ENCODE measurements around the gene PATZ1.

PATZ1 gene

GRCh38 chr22:31305194-31305593 lies 41.0 kb downstream of the PATZ1 start:
- no peak for DNase-seq

- DNase-seq: no peak
Observed at GRCh38 chr22:31302537-31302936, 43.6 kb downstream of the PATZ1 start.

GRCh38 chr22:31302006-31302405 lies 44.1 kb downstream of the PATZ1 start:
- no peak for DNase-seq

DNA sequence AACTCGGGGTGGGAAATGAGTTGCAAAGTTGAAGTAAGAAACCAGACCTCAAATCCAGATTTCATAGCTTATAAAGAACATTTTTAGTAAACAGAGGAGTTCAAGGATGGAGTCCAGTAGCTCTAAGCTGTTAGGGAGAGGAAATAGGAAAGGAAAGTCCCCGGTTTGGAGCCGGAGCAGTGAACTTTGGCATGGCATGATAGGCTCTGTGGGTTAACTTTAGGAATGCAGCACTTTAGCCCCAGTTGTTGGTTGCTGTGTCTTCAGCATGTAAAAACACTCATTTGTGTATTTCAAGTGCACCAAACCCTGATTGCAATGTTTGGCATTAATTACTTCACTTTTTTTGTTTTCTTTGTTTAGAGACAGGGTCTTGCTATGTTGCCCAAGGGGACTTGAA lies 45.2 kb downstream of the PATZ1 start:
- DNase-seq: no peak

DNA sequence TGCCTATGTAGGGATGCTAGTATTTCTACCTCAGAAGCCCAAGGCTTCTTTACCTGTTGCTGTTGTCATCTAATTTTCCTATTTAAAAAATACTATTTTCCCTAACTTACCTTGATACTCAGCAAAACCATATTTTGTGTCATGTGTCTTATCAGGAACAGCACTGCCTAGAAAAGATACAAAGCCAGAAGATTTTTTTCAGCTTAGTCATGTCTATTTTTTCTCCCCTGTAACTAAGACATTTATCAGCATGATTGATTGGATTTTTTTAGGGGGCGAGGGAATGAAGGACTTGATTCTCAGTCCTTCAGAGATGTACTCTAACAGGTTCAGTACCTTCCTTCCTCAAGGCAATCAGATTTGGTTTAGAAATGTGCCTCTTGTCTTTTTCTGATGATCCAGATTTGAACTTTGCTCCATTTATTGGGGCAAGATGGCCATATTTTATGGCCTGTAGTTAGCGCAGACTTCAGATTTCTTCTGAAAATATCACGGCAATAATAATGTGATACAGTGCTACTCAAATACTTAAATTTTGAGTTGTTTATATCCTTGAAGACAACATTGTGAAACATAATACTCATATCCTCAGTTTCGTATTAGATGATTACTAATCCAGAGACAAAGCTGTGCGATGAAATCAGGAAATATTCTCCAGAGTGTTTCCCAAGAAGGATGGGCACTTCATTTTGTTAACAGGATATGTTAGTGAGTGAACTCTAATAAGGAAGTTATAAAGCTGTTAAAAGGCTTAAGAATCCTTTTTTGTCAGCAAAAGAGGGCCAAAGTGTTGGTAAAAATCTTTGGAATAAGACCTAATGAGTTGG lies 50.1 kb downstream of the PATZ1 start:
- DNase-seq: no peak

GRCh38 chr22:31295360-31295759 lies 50.8 kb downstream of the PATZ1 start:
- DNase-seq: no peak

GRCh38 chr22:31292236-31292989 lies 53.7 kb downstream of the PATZ1 start, which contains the start of gene PIK3IP1:
PIK3IP1 (minus strand) TSS chr22:31292488; CDS start chr22:31292344, 144 bp downstream.
- DNase-seq: peak; percentile 67

- DNase-seq: no peak
Observed at GRCh38 chr22:31291481-31292235, 54.5 kb downstream of the PATZ1 start.

GRCh38 chr22:31290494-31291471 lies 55.4 kb downstream of the PATZ1 start:
- DNase-seq: peak; percentile 64

- peak; percentile 30 for DNase-seq
Observed at GRCh38 chr22:31289344-31289743, 56.8 kb downstream of the PATZ1 start.

DNA sequence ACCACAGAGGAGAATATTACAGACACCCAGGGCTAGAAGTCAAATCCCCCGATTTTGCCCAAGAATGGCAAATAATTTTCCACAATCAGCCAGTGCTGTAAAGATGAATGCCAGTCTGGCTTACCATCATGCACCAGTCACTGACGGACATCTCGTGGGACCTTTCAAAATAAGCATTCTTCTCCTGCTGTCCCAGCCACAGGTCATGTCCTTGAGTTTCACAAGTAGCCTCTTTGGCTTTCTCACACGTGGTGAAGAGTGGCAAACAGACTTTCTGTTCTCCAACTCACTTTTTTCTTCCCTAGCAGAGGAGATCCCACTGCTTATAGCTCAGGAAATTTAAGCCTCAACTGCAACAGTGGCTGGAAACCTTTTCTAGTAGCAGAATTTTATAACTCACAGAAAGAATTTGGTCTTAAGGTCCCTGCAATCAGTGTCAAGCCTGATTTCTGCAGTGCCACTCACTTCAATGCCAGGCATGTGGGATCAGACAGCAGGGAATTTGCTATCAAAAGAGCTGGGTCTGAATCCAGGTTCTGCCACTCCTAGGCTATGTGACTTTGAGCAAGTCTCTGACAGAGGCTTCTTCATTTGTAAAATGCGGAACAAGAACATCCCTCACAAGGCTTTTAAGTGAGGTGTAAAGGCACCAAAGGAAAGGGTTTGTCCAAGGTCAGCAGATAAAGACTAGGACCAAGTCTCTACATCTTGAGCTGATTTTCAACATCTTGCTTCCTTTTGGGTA lies 57.5 kb downstream of the PATZ1 start:
- DNase-seq: no peak

DNA sequence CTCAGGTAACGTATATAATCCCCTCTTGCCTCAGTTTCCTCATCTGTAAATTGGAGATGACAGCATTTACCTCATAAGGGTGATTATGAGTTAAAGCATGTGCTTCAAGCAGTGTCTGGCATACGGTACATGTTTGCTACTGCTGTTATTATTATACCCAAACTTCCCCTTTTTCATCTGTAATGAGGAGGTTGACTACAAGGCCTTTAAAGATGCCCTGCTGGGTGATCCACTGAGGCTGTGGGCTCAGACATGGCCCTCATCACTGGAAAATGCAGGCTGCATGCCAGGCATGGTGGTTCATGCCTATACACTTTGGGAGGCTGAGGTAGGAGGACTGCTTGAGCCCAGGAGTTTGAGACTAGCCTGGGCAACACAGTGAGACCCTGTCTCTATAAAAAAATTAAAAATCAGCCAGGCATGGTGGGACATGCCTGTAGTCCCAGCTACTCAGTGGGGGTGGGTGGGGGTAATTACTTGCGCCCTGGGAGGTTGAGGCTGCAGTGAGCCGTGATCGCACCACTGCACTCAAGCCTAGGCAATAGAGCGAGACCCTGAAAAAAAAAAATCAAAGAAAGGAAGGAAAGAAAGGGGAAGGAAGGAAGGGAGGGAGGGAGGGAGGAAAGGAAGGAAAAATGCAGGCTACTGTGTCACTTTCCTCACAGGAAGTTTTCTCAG lies 58.2 kb downstream of the PATZ1 start:
- no peak for DNase-seq

- DNase-seq: no peak
Observed at GRCh38 chr22:31286360-31287255, 59.5 kb downstream of the PATZ1 start.

DNA sequence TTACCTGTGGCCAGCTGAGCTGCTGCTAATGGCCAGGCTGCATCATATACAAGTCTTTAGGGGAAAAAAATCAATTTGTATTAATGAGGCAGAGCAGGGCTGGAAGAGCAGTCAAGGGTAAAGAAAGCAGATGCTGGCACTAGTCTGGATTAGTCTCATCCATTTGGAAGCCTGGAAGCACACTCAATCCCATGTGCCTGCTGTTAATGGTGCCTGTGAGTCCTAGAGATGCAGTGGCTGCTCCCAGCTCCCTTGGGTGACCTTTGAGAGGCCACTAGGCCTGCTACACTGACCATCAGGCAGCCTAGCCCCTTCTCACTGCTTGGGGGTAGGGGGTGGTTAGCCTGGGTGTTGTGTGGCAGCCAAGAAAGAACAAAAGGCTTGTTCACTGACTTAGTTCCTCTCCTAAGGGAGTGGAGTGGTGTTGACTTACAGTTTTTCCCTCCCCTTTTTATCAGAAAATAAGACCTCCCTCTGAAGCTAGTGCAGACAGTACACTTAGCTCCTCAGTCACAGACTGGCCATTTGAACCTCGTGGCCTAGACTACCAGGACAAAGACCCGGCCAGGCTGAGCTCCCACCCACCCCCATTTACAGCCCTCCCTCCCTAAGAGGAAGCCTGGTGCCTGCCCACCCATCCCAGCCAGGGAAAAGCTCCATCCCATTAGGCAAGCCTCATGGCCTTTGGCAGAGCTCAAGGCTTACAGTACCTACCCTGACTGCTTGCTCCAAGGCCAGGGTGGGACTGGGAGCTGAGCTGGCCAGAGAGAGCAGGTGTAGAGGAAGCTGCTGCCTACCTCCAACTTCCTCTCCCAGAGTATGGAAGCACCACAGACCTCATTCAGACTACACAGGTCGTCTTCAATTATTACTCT lies 61.6 kb downstream of the PATZ1 start:
- DNase-seq: no peak

DNA sequence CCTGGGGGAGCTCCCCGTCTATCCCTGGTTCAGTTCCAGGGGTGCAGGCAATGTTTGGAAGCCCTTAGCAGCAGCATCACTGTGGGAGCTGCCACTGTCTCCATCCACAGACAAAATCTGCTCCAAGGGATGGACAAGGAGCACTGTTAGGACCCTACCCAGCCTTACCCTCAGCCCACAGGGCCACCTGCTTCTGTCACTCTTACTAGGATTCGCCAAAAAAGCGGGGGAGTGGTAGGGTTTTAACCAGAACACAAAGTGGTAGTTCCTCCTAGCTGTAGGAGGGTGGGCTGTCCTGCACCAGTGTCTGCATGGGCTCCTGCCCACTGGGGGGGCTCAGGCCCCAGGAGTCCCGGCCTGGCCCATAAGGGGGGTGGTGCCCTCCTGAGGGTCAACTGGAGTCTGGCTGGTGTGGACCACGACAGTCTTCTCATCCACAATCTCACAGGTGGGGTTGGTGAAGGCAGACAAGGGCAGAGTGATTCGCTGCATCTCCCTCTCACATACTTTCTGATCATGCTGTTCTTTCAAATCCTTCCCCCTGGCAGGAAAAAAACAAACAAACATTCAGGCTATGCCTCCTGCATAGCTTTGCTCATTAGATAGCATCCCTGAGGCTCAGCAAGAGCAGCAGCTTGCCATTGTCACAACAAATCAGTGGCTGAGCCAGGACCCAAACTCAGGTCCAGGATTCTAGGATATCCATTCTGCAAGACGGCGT lies 63.2 kb downstream of the PATZ1 start:
- DNase-seq: no peak

- DNase-seq: no peak
Observed at GRCh38 chr22:31281733-31282132, 64.4 kb downstream of the PATZ1 start.

GRCh38 chr22:31279821-31280505 lies 66.2 kb downstream of the PATZ1 start:
- DNase-seq: no peak

All from NCI-H748 treated with DMSO at 0.1 percent for 48 hours (cell line).